CD4-positive, alpha-beta T cell treated with Interleukin-17A for 4 hours (primary cell): ENCODE results near the gene IL15RA.
"Not testable (repeated sequence)": the region's sequence is repeated elsewhere in the genome, so short reads cannot be mapped to it uniquely, and the experiment has no call there.

Experiments used
- DNase-seq: peaks from one replicate; pipeline ENCODE4 v3.0.0-alpha.2; 2020; ENCODE audit warnings: mixed read lengths

IL15RA gene

DNA sequence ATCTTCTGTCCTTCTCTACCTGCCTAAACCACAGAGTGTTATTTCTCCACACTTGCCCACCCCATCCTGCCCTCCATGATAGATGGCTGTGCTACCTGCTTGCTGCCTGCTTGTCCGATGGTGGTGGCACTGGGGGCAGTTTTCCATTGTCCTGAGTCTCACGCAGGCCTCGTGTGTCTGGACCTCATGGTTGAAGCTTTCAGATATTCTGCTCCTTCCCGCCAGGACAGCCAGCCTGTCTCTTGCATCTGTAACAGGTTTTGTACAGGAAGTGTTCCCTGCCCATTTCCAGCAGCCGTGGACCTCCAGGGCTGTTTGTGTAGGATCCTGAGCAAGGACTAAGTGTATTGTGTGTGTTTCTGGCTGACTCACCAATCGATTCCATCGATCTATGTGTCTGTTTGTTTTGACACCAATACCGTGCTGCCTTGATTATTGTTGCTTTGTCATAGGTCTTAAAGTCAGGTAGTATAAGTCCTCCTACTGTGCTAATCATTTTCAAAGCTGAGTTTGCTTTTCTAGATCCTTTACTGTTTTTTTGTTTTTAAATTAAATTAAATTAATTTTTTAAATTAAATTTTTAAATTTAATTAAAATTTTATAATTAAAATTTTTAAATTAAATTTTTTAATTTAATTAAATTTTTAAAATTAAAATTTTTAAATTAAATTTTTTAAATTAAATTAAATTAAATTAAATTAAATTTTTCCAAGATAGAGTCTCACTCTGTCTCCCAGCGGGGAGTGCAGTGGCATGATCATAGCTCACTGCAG lies 8.5 kb downstream of the IL15RA start:
- DNase-seq, result no peak

DNA sequence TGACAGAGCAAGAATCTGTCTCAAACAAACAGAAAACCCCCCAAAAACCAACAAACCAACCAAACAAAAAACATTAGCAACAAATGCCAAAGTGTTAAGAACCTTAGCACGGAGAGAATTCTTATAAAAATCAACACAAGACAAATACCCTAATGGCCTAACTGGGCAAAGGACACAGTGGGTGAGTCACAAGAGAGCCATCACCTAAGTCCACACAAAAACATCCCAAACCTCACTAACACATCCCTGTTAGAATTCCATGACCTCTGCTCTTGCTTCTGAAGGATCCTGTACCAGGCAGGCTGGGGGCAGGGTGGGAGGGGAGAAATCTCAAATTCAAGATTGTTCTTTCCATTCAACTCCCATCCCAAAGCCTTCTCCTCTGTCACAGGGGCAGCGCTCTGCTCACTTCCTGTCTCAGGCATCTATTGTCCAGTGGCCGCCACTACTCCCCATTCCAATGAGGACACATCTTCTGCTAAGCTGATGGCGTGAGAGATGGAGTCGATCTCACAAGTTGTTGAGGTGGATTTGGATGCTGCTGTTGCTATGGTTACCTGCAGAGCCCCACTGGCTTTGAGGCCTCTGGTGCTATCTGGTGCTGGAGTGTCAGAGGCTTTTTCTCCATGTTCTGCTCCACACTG lies 9.2 kb downstream of the IL15RA start:
- DNase-seq, result no peak

DNA sequence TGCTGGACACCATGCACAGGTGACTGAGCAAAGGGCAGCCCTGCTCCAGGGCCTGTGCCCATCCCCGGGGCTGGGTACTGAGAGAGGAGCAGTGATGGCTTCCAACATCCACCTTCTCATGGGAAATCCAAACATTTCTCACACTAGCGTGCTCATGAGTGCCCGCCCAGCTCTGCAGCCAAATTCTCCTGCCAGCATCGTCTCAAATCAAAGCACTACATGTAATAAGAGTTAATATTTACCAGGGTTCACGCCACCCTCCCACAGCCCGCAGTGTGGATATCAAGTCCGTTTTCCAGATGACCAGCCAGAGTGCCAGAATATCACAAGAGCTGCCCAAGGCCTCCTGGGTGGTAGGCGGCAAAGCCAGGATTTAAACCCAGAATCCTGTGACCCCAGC lies 12.1 kb downstream of the IL15RA start:
- DNase-seq, result no peak

DNA sequence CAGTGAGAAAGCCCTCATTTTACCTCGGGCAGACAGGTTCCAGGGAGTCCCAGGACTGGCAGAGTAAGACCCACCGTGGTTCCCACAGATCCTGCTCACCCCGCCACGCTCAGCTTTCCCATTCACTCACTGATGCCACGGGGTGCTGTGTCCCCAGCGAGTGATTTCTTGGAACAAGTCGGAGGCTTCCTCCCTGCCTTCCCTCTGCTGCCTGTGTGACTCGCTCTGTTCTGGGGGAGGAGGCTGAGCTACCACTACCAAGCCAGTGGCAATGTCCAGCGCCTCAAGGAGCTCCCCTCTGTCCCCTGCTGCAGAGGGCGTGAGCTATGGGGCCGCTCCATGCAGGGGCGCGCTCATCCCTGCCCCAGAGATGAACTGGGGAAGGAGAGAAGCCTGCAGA lies 12.6 kb downstream of the IL15RA start:
- no peak for DNase-seq

DNA sequence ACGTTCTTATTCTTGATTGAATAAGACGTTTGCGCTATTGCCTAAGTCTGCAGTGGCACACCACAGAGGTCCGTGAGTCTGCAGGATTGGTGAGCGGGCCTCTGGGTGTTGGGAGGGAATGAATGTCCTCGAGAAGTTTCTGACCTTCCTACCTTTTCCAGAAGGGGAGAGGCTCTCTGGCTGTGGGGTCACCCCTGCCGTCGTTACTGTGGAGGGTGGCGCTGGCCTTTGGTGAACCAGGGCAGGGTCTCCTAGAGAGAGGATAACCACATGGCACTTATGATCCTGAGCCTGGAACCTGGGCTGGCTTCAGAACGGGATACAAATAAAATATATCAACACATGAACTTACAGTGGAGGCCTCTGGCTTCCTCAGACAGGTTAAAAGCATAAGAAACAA lies 13.8 kb downstream of the IL15RA start:
- no peak for DNase-seq

DNA sequence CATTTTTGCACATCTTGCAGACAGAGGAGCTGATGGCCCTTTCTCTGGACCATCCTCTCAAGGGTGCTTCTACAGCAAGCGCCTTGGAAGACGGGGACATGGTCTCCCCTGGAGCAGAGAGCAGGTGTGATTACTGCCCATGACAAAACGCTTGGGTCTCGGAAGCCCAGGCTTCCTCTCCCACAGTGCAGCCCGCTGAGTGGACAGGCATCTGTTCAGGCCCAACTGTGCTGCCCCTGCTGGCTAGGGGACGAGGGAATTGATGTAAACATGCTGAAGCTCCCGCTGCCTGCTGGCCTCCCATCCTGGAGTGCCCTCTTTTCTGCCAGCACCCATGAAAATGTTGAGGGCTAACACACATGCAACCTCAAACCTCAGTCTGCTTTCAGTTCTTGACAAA lies 14.3 kb downstream of the IL15RA start:
- no peak for DNase-seq

DNA sequence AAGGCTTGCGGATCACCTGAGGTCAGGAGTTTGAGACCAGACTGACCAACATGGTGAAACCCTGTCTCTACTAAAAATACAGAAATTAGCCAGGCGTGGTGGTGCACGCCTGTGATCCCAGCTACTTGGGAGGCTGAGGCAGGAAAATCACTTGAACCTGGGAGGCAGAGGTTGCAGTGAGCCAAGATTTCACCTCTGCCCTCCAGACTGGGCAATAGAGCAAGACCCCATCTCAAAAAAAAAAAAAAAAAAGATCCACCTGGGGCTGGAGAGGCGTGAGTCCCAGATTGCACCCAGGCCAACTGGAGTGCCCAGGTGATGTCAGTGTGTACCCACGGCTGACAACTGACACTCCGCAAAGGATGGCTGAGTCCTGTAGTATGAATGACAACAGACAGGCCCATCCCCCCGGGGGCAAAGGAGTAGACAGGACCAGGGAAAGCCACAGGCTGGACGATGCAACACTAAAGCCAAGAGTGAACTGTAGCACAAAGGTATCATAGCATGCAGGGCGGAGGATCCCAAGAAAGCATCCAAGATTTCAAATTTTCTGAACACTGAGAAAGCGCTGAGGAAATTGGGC lies 14.9 kb downstream of the IL15RA start:
- not testable (repeated sequence) for DNase-seq

DNA sequence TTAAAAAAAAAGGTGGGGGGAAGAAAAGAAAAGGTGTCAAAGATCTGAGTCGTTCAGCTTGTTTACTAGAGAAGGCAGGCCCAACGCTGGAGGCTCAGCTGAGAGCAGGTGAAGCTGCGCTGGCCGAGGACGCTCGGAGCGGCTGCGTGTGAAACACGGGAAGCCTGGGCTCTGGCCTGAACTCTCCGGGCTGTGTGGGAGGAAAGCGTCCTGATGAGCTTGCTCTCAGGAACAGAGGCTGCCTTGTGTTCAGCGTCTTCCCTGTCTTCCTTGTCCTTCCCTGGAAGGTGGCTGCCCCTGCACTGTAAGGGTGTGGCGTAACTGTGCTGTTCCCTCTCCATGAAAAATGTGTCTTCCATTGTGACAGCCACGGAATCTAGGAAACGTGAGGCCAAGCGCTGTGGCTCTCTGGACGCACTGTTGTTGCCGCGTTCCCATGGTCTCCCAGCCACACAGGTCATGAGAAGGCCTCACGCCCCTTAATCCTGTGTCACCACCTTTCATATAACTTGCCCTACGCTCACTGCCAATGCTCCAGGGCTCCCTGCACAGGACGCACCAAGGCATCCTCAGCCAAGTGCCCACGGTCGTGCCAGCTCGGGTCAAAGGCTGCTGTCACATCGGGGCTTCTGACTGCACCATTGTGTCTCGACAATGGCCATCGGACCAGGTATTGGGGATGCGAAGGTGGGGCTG lies 15.8 kb downstream of the IL15RA start:
- DNase-seq, result no peak

DNA sequence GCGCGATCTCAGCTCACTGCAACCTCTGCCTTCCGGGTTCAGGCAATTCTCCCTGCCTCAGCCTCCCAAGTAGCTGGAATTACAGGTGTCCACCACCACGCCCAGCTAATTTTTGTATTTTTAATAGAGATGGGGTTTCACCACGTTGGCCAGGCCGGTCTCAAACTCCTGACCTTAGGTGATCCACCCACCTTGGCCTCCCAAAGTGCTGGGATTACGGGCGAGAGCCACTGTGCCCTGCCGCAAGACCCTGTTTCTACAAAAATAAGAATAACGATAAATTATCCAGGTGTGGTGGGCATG lies 16.4 kb downstream of the IL15RA start:
- not testable (repeated sequence) for DNase-seq

DNA sequence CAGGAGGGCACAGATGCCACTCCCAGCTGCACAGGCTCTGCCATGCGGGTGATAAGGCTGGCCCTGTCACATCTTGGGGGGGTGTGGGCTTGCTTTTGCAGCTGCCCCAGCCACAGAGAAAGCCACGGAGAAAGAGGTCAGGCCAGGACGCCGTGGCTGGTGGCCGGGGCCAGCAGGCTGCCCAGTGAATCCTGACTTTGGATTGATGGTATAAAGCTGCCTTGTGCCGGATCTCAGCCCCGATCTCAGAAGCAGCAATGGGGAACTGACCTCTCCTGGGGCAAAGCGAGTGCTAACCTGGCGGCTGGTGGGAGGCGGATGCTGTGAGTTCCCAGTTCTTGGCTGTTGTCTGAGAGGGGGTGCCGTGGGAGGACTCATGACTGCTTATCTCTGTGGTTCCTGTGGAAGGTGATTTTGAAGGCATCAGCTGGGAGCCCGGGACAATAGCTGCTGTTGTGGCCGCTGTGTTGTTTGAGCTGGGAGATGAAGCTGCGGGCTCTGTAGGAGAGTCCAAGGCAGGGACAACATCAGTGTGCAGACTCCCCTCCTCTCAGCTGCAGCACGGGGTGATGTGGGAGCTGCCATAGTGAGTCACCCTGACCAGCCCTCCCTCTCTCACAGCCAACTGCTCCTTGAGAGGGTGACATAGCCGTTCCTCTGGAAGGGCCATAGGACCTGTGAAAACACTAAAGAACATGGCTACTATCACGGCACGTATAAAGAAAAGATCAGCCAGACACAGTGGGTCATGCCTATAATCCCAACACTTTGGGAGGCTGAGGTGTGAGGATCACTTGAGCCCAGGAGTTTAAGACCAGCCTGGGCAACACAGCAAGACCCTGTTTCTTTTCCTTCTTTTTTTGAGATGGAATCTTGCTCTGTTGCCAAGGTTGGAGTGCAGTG lies 17.0 kb downstream of the IL15RA start:
- DNase-seq, result no peak

DNA sequence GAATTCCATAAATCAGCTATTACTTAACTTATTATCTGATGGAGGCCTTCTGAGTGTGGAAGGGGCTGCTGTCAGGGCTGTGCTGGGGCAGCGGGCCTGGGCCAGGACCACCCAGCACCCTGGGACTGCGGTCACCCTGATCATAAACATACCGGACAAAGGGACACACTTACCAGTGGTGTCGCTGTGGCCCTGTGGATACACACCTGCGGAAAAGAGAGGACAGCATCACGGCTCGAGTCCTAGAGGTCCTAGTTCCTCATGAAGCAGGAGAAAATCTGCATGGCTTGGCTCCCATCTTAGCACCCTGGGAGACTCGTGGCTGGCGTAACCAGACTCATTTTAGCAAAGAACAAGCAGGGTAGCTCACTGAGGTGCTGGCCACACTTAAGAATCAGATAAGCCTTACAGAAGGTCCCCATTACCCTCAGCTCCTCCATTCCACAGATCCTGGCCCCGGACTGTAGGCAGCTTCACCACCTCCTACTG lies 17.7 kb downstream of the IL15RA start:
- no peak for DNase-seq

DNA sequence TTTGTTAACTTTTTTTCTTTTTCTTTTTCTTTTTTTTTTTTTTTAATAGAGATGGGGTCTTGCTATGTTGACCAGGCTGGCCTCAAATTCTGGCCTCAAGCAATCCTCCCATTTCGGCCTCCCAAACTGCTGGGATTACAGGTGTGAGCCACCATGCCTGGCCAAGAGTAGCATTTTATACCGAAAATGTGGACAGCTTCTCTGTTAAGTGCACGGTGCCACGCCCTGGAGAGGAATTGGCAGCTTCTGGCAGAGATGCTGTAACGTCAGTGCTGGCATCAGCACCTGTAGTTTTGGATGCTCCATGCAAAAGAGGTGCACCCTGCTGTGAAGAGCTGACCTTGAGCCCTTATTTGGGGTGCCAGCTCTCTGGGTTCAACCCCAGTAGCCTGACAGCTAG lies 18.2 kb downstream of the IL15RA start:
- DNase-seq, result no peak

DNA sequence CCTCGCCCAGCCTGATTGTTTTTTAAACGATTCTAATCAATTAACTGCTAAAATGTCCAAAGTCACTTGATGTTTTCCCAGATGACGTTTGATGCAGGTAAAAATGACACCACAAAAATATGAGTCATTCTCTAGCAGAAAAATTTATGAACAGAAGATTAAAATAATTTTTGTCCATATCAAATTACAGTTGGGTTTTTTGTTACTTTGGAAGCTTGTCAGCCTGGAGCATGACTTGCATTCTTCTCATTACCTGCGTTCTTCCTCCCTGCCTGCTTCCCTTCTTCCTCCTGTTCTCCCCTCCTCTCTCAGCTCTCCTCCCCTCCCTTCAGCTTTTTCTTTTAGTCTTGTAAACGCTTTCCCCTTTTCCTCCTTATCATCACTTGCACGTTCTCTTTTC lies 18.7 kb downstream of the IL15RA start:
- no peak for DNase-seq

DNA sequence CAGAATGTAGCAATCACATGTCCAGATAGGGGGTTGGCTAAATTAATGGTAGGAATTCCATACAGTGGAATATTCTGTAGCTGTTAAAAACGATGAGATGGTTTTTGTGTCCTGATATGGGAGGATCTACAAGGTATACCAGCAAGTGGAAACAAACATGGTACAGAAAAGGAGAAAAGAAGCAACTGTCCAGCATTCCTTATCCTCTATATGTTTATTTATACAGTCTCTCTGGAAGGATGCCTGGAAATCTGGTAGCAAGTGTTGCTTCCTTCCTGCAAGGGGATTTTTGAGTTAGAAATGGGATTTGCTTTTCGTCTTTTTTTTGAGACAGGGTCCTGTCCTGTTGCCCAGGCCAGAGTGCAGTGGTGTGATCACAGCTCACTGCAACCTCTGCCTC lies 19.3 kb downstream of the IL15RA start:
- DNase-seq, result no peak

DNA sequence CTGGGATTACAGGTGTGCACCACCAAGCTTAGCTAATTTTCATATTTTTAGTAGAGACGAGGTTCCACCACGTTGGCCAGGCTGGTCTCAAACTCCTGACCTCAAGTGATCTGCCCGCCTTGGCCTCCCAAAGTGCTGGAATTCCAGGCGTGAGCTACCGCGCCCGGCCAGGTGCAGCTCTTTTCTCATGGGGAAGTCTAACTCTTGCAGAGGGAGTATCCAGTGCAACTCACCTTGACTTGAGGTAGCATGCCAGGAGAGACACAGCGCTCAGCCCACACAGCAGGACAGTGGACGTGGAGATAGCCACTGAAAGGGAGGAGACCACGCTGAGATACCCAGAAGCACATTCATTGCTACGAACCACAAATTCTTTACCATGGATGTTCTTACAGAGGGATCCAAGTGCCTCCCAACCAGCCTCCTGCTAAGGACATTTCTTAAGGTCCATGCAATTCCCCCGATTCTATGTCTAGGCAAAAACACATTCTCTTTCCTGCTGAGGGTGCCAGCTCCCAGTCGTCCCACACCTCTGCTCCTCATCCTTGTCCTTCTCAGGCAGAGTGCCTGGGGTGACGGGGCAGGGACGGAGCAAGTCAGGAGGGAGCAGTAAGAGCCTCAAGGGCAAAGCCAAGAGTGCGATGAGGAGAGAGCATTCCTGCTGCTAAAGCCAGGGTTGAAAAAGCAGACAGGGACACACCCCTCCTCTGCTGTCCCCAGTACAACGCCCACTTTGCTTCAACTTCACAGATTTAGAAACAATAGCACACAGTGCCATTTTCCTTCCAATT lies 21.0 kb downstream of the IL15RA start:
- no peak for DNase-seq

DNA sequence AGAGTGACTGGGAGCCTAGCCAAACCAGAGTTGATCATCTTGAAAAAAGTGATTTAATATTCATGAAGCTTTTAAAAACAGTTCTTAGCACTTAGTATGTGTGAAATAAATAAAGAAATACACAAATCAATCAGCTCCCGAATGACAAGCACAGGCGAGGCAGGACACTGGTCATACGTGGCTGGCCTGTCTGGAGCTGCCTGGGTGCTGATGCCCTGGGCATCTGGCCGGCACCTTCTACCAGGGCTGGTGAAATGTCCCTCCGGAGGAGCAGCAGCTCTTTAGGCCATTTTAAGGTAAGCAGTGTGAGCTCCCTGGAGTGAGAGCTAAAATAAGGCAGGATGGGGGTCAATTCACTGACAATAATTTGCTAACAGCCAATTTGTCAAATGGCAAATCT lies 23.7 kb downstream of the IL15RA start:
- DNase-seq, result no peak

DNA sequence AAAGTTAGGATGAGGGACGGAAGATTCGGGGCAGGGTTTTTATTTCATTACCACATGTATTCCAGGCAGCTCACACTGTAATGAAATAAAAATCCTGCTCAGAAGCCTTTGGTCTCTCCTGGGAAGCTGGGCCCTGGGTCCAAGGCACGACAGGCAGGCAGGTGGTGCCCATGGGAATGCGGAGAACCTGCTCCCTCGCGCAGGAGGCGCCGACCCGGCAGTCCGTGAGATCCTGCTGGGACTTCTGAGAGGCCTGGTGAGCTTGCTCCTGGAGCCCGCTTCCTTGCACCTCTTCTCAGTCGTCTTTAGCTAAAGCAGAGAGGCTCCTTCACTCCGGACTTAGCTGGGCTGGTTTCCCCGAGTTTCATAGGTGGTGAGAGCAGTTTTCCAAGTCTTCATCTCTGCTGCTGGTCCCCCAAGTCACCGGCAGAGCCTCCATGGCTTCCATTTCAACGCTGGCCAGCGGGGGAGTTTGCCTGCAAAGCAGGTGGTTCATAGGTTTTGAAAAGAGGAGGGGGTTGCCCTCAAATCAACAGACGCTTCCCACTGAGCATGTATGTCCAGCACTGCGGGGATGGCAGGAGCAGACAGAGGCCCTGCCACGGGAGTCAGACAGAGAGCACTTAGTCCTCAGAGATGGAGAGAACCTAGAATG lies 24.5 kb downstream of the IL15RA start:
- DNase-seq, result no peak

DNA sequence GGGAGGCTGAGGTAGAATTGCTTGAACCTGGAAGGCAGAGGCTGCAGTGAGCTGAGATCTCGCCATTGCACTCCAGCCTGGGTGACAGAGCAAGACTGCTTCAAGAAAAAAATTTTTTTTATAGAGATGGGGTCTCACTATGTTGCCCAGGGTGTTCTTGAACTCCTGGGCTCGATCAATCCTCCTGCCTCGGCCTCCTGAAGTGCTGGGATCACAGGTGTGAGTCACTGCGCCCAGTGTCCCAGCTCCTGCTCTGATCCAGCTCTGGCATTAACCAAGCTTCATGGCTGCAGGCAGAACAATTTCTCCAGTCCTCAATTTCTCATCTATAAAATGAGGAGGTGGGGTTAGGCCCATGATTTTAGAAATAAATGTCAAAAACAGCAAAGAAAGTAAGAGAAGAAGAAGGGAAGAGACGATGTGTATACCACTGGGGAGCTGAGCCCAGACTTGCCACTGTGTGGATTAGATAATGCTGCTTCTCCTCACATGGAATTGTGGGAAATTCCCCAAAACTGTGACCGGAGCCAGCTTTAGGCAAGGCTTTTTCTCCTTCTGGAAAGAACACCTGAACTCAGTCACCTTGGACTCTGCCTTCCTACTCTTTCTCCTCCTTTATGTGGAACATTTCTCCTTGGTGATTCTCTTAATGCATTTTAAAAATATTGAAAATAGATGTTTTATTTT lies 25.5 kb downstream of the IL15RA start:
- no peak for DNase-seq

DNA sequence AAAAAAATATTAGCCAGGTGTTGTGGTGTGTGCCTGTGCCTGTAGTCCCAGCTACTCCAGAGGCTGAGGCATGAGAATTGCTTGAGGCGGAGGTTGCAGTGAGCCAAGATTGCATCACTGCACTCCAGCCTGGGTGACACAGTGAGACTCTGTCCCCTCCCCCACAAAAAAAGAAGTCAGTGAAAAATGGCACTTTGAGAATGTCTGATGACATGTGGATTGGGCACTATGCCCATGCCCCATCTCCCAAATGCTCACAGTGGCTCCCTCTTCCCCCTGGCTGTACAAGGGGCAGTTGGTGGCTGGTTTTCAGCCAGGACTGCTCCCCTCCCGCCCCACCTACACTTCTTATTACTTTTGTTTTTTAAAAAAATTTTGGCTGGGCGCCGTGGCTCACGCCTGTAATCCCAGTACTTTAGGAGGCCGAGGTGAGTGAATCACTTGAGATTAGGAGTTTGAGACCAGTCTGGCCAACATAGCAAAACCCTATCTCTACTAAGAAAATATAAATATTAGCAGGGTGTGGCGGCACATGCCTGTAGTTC lies 26.1 kb downstream of the IL15RA start:
- DNase-seq, result no peak

DNA sequence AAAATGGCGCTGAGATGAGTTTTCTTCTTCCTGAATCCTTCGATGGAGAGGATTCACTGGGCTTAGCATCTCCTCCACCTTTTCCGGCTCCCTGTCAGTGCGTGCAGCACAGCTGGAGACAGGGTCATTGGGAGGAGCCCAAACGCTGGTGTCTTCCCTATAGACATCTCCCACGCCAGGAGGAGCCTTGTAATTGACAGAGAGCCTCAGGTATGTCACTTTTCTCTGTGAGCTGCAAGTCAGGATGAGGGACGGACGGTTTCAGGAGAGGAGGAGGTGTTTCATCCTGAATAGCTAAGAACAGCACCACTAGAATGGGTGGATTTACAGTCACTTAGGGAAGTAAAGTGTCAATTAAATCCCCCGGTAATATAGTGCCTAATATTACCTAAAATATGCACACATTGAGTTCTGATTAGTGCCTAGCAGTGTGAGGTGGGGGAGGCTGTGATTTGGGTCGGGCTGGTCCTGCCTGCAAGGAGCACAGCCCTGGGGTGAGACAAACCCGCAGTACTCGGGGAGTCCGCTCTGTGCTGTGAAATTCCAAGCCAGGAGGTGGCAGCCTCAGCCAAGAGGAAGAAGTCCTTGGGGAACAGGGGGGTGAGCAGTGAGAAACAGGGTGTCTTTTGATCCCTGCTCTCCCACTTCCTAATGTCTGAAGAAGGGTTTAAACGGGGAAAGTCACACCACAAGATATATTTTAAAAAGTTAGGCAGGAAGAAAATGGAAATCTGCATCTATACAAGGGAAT lies 28.2 kb downstream of the IL15RA start:
- peak; percentile 47 for DNase-seq
